Thyroid gland (tissue), 4 donors: ENCODE results near the gene ZNF611. TPM values are rescaled to one million over a fixed set of nuclear protein-coding genes. Genes with fewer than 3 reads are reported as not detected.
"Not testable (repeated sequence)": the region's sequence is repeated elsewhere in the genome, so short reads cannot be mapped to it uniquely, and the experiment has no call there.

Source experiments
- DNase-seq, 2 donors: peaks; one replicate each; pipeline ENCODE4 v3.0.0-alpha.2; 2019
- H3K27ac ChIP-seq, 3 donors: fragments of 200-600 bp; sonication (generic); 1 replicate in 2 of 3; 2 replicates in 1 of 3; pipeline ENCODE4 v1.5.1; 2016 to 2019; ENCODE audit warnings: mild to moderate bottlenecking in 1 of 3, moderate library complexity in 1 of 3
- H3K27me3 ChIP-seq: fragments of 200-600 bp; sonication (generic); one replicate; pipeline ENCODE4 v1.5.1; 2019
- H3K36me3 ChIP-seq, 2 donors: fragments of 200-600 bp; sonication (generic); one replicate each; pipeline ENCODE4 v1.5.1; 2016 to 2019
- H3K4me1 ChIP-seq, 2 donors: fragments of 200-600 bp; sonication (generic); one replicate each; pipeline ENCODE4 v1.5.1; 2017 to 2019
- H3K4me3 ChIP-seq, 3 donors: fragments of 200-600 bp; sonication (generic); replicated peaks in 1 of 3; 1 replicate in 2 of 3; 2 replicates in 1 of 3; pipeline ENCODE4 v1.5.1; 2016; ENCODE audit warnings: mild to moderate bottlenecking in 1 of 3
- H3K9me3 ChIP-seq: fragments of 200-600 bp; sonication (generic); one replicate; pipeline ENCODE4 v1.5.1; 2017
- POLR2A ChIP-seq, 2 donors: fragments of 450-650 bp; IDR thresholded peaks; one replicate each; pipeline ENCODE4 v1.6.1; 2017; ENCODE audit warnings: antibody characterized with exemption in 2 of 2, mild to moderate bottlenecking in 2 of 2, moderate library complexity in 1 of 2
- WGBS, 2 donors: methylation state at CpG; one replicate each; pipeline ENCODE4 v1.1.5; 2017; 5-methylcytosine and 5-hydroxymethylcytosine counted together
- intact Hi-C: fragments of 100-400 bp; cut with DNase I; formaldehyde crosslinking; loops from one replicate; pipeline ENCODE4 v1.15.1; 2023
- total RNA-seq, 4 donors: library from RNA; depleted of rRNA; stranded (reverse); fragments of >200 nt; gene quantifications; one replicate each; pipeline ENCODE4 v1.2.3, GENCODE V29; 2016
- TF ChIP-seq, protein P1 (sequence below), 6 experiments: fragments of 200-600 bp in 3 of 6; fragments of 450-650 bp in 3 of 6; sonication (generic) in 3 of 6; IDR thresholded peaks; one replicate each; pipeline ENCODE4 v1.5.1; 2016 to 2019; ENCODE audit warnings: antibody characterized with exemption in 6 of 6, mild to moderate bottlenecking in 2 of 6, inconsistent platforms in 1 of 6, moderate library complexity in 1 of 6

The ZNF611 gene
- total RNA-seq, 4 donors from 2014 or later, result 12.8 to 34.8 (median 24.5) TPM

- DNase-seq, result no peak
- no peaks in the 10 kb centered on the region for H3K27me3 ChIP-seq
- peaks cover 8 to 11% of the 10 kb centered on the region in 2 donors for H3K36me3 ChIP-seq
- intact Hi-C loops, result no loop called here
- no peak overlapping the region for H3K27ac ChIP-seq
- no peak overlapping the region for H3K4me3 ChIP-seq
- H3K9me3 ChIP-seq, result no peaks in the 10 kb centered on the region
- no peak for TF ChIP-seq POLR2A (IDR thresholded peaks at IDR 0.05)
- TF ChIP-seq, protein P1, sequence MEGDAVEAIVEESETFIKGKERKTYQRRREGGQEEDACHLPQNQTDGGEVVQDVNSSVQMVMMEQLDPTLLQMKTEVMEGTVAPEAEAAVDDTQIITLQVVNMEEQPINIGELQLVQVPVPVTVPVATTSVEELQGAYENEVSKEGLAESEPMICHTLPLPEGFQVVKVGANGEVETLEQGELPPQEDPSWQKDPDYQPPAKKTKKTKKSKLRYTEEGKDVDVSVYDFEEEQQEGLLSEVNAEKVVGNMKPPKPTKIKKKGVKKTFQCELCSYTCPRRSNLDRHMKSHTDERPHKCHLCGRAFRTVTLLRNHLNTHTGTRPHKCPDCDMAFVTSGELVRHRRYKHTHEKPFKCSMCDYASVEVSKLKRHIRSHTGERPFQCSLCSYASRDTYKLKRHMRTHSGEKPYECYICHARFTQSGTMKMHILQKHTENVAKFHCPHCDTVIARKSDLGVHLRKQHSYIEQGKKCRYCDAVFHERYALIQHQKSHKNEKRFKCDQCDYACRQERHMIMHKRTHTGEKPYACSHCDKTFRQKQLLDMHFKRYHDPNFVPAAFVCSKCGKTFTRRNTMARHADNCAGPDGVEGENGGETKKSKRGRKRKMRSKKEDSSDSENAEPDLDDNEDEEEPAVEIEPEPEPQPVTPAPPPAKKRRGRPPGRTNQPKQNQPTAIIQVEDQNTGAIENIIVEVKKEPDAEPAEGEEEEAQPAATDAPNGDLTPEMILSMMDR (IDR thresholded peaks at IDR 0.05), result no peak
- WGBS, 2 donors, result 94 to 95% methylated on average over 7 of the region's 7 CpGs
- H3K4me1 ChIP-seq, result no peaks in the 10 kb centered on the region
These were observed 12.5 kb downstream of the ZNF611 start for GRCh38 chr19:52722062-52723003.

GRCh38 chr19:52720541-52720940 is 14.3 kb downstream of the ZNF611 start:
- H3K27ac ChIP-seq, H3K27me3 ChIP-seq, DNase-seq, H3K4me3 ChIP-seq, H3K36me3 ChIP-seq, intact Hi-C loops, H3K9me3 ChIP-seq, H3K4me1 ChIP-seq: not testable (repeated sequence)
- 100% methylated on average over 4 to 6 of the region's 21 CpGs for WGBS, 2 donors

GRCh38 chr19:52716522-52716921 is 18.3 kb downstream of the ZNF611 start:
- no peak overlapping the region for H3K27ac ChIP-seq
- intact Hi-C loops, result no loop called here
- WGBS, 2 donors, result 42 to 53% methylated on average over 1 of the region's 1 CpG
- no peaks in the 10 kb centered on the region for H3K27me3 ChIP-seq
- no peaks in the 10 kb centered on the region for H3K9me3 ChIP-seq
- H3K4me3 ChIP-seq, result no peak overlapping the region
- TF ChIP-seq, protein P1 (IDR thresholded peaks at IDR 0.05), result no peak
- no peak for TF ChIP-seq POLR2A (IDR thresholded peaks at IDR 0.05)
- H3K4me1 ChIP-seq, result no peaks in the 10 kb centered on the region
- no peak for DNase-seq
- H3K36me3 ChIP-seq, result peaks cover 6 to 14% of the 10 kb centered on the region in 2 donors

- H3K27ac ChIP-seq, intact Hi-C loops, H3K9me3 ChIP-seq, H3K4me3 ChIP-seq, H3K4me1 ChIP-seq, H3K27me3 ChIP-seq, DNase-seq: not testable (repeated sequence)
- peaks cover 7 to 15% of the 10 kb centered on the region in 2 donors for H3K36me3 ChIP-seq
- 26 to 67% methylated on average over 4 of the region's 4 CpGs for WGBS, 2 donors
These were observed 18.9 kb downstream of the ZNF611 start for GRCh38 chr19:52715902-52716301.

DNA sequence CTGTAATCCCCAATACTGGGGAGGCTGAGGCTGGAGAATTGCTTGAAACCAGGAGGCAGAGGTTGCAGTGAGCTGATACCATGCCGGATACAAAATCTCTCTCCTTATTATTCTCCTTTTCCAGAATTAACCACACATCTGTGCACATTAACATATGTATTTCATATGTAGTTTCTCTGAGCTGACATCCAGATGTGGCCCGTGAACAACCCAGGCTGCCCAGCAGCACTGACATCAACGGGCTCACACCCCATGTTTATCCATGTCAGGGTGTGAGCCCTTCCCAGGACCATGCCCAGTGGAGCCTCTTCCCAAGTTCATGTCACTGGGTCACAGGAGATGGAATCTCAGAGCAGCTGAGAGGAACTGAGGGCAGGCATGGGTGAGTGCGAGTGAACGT is 19.5 kb downstream of the ZNF611 start:
- H3K9me3 ChIP-seq, H3K4me3 ChIP-seq, H3K27me3 ChIP-seq, DNase-seq, intact Hi-C loops, H3K4me1 ChIP-seq, H3K27ac ChIP-seq: not testable (repeated sequence)
- 86 to 96% methylated on average over 3 to 5 of the region's 5 CpGs for WGBS, 2 donors
- peaks cover 3 to 15% of the 10 kb centered on the region in 2 donors for H3K36me3 ChIP-seq

GRCh38 chr19:52713051-52713450 is 21.8 kb downstream of the ZNF611 start:
- intact Hi-C loops, H3K9me3 ChIP-seq, H3K27ac ChIP-seq, H3K4me3 ChIP-seq, H3K4me1 ChIP-seq, DNase-seq, H3K27me3 ChIP-seq: not testable (repeated sequence)
- 96 to 100% methylated on average over 2 of the region's 2 CpGs for WGBS, 2 donors
- H3K36me3 ChIP-seq, result peaks cover 7 to 15% of the 10 kb centered on the region in 2 donors

DNA sequence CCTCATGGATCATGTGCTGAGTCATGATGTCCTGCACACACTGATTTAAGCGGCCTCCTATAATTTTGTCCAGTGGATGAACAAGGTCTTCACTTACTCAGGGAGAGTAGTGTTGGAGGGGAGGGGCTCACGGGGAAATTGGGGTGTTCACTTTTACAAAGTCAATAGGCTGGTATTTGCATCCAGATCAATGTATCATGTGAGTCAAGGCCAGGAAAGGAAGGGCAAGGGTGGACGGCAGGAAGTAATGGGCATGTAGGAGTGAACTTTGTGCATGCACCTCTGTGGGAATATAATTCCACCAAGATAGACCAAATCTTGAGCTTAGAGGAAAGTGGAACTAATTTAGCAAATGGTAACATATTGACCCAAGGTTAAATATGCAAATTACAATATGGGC is 23.2 kb downstream of the ZNF611 start:
- H3K27ac ChIP-seq, H3K9me3 ChIP-seq, H3K27me3 ChIP-seq, H3K4me3 ChIP-seq, DNase-seq, H3K4me1 ChIP-seq, intact Hi-C loops: not testable (repeated sequence)
- 94 to 98% methylated on average over 3 of the region's 3 CpGs for WGBS, 2 donors
- peaks cover 10 to 15% of the 10 kb centered on the region in 2 donors for H3K36me3 ChIP-seq
